ENCODE data around the gene NOP16.

Gene NOP16

GRCh38 chr5:176368726-176369125 lies 19.7 kb downstream of the NOP16 start:
- H3K36me3 ChIP-seq (ENCODE audit: control insufficient read depth, insufficient read depth, low read length) = peaks cover 56% of the 10 kb centered on the region
- H3K4me3 ChIP-seq (ENCODE audit: extremely low read depth, insufficient read depth, low read length, poor library complexity, severe bottlenecking) = no peak overlapping the region
- H3K27ac ChIP-seq (ENCODE audit: low read depth, low read length, severe bottlenecking) = no peak overlapping the region
- H3K9me3 ChIP-seq (ENCODE audit: control insufficient read depth, low read length) = no peaks in the 10 kb centered on the region
- peaks cover 4% of the 10 kb centered on the region for H3K4me1 ChIP-seq (ENCODE audit: control insufficient read depth, insufficient read depth, low read length, poor library complexity, severe bottlenecking)
- WGBS, 2 experiments (ENCODE audit: insufficient coverage in 2 of 2) = 88 to 99% methylated on average over 6 to 10 of the region's 13 CpGs

- 33 to 34% methylated on average over 36 to 38 of the region's 38 CpGs for WGBS, 2 experiments (ENCODE audit: insufficient coverage in 2 of 2)
- H3K4me1 ChIP-seq (ENCODE audit: control insufficient read depth, insufficient read depth, low read length, poor library complexity, severe bottlenecking) = peaks cover 4% of the 10 kb centered on the region
- peak overlapping the region; percentile 87 for H3K4me3 ChIP-seq (ENCODE audit: extremely low read depth, insufficient read depth, low read length, poor library complexity, severe bottlenecking)
- H3K27ac ChIP-seq (ENCODE audit: low read depth, low read length, severe bottlenecking) = no peak overlapping the region
- peaks cover 41% of the 10 kb centered on the region for H3K36me3 ChIP-seq (ENCODE audit: control insufficient read depth, insufficient read depth, low read length)
- H3K9me3 ChIP-seq (ENCODE audit: control insufficient read depth, low read length) = no peaks in the 10 kb centered on the region
Observed at GRCh38 chr5:176366232-176366894, 22.0 kb downstream of the NOP16 start.

- Histone ChIP-seq H3K4me3 (ENCODE audit: extremely low read depth, insufficient read depth, low read length, poor library complexity, severe bottlenecking) (peak within 1 kb of the TSS; percentile 87), H3K9me3 (ENCODE audit: control insufficient read depth, low read length) (no peaks in the 10 kb centered on the region), H3K36me3 (ENCODE audit: control insufficient read depth, insufficient read depth, low read length) (peaks cover 38% of the 10 kb centered on the region), H3K27ac (ENCODE audit: low read depth, low read length, severe bottlenecking) (no peak within 1 kb of the TSS), H3K4me1 (ENCODE audit: control insufficient read depth, insufficient read depth, low read length, poor library complexity, severe bottlenecking) (peaks cover 4% of the 10 kb centered on the region)
- 0% methylated on average over 53 to 64 of the region's 108 CpGs for whole genome bisulfite sequencing, 2 experiments (ENCODE audit: insufficient coverage in 2 of 2)
Observed at GRCh38 chr5:176365351-176366231, 22.8 kb downstream of the NOP16 start, which contains the start of gene ARL10. ARL10 (plus strand) TSS chr5:176365487; CDS start chr5:176365564, 77 bp downstream.

GRCh38 chr5:176364765-176365350 lies 23.5 kb downstream of the NOP16 start:
- Histone ChIP-seq H3K9me3 (ENCODE audit: control insufficient read depth, low read length) (no peaks in the 10 kb centered on the region), H3K36me3 (ENCODE audit: control insufficient read depth, insufficient read depth, low read length) (peaks cover 32% of the 10 kb centered on the region), H3K27ac (ENCODE audit: low read depth, low read length, severe bottlenecking) (no peak overlapping the region), H3K4me1 (ENCODE audit: control insufficient read depth, insufficient read depth, low read length, poor library complexity, severe bottlenecking) (peaks cover 5% of the 10 kb centered on the region), H3K4me3 (ENCODE audit: extremely low read depth, insufficient read depth, low read length, poor library complexity, severe bottlenecking) (peak overlapping the region; percentile 87)
- 40 to 43% methylated on average over 17 to 24 of the region's 28 CpGs for WGBS, 2 experiments (ENCODE audit: insufficient coverage in 2 of 2)

- H3K9me3 ChIP-seq (ENCODE audit: control insufficient read depth, low read length) = no peaks in the 10 kb centered on the region
- H3K4me1 ChIP-seq (ENCODE audit: control insufficient read depth, insufficient read depth, low read length, poor library complexity, severe bottlenecking) = peaks cover 9% of the 10 kb centered on the region
- H3K27ac ChIP-seq (ENCODE audit: low read depth, low read length, severe bottlenecking) = no peak overlapping the region
- peaks cover 29% of the 10 kb centered on the region for H3K36me3 ChIP-seq (ENCODE audit: control insufficient read depth, insufficient read depth, low read length)
- peak overlapping the region; percentile 97 for H3K4me3 ChIP-seq (ENCODE audit: extremely low read depth, insufficient read depth, low read length, poor library complexity, severe bottlenecking)
- WGBS, 2 experiments (ENCODE audit: insufficient coverage in 2 of 2) = 59 to 73% methylated on average over 2 to 4 of the region's 8 CpGs
Observed at GRCh38 chr5:176362233-176362490, 26.2 kb downstream of the NOP16 start.

GRCh38 chr5:176361437-176362232 lies 26.8 kb downstream of the NOP16 start, which contains the start of gene KIAA1191:
KIAA1191 (minus strand) TSS chr5:176361764; CDS start chr5:176359508, 2,256 bp downstream.
- Histone ChIP-seq H3K4me3 (ENCODE audit: extremely low read depth, insufficient read depth, low read length, poor library complexity, severe bottlenecking) (peak within 1 kb of the TSS; percentile 97), H3K4me1 (ENCODE audit: control insufficient read depth, insufficient read depth, low read length, poor library complexity, severe bottlenecking) (peaks cover 9% of the 10 kb centered on the region), H3K36me3 (ENCODE audit: control insufficient read depth, insufficient read depth, low read length) (peaks cover 29% of the 10 kb centered on the region), H3K27ac (ENCODE audit: low read depth, low read length, severe bottlenecking) (peak within 1 kb of the TSS; percentile 66), H3K9me3 (ENCODE audit: control insufficient read depth, low read length) (no peaks in the 10 kb centered on the region)
- 0 to 1% methylated on average over 33 to 42 of the region's 56 CpGs for WGBS, 2 experiments (ENCODE audit: insufficient coverage in 2 of 2)

- Histone ChIP-seq H3K36me3 (ENCODE audit: control insufficient read depth, insufficient read depth, low read length) (peaks cover 34% of the 10 kb centered on the region), H3K4me3 (ENCODE audit: extremely low read depth, insufficient read depth, low read length, poor library complexity, severe bottlenecking) (peak overlapping the region; percentile 97), H3K9me3 (ENCODE audit: control insufficient read depth, low read length) (no peaks in the 10 kb centered on the region), H3K4me1 (ENCODE audit: control insufficient read depth, insufficient read depth, low read length, poor library complexity, severe bottlenecking) (peaks cover 5% of the 10 kb centered on the region), H3K27ac (ENCODE audit: low read depth, low read length, severe bottlenecking) (peak overlapping the region; percentile 66)
- 5 to 8% methylated on average over 16 to 22 of the region's 27 CpGs for WGBS, 2 experiments (ENCODE audit: insufficient coverage in 2 of 2)
Observed at GRCh38 chr5:176360894-176361436, 27.4 kb downstream of the NOP16 start.

GRCh38 chr5:176359658-176360057 lies 28.7 kb downstream of the NOP16 start:
- H3K4me3 ChIP-seq (ENCODE audit: extremely low read depth, insufficient read depth, low read length, poor library complexity, severe bottlenecking) = no peak overlapping the region
- 94 to 100% methylated on average over 2 of the region's 4 CpGs for WGBS, 2 experiments (ENCODE audit: insufficient coverage in 2 of 2)

GRCh38 chr5:176356179-176356566 lies 32.2 kb downstream of the NOP16 start:
- H3K9me3 ChIP-seq (ENCODE audit: control insufficient read depth, low read length) = no peaks in the 10 kb centered on the region
- H3K4me3 ChIP-seq (ENCODE audit: extremely low read depth, insufficient read depth, low read length, poor library complexity, severe bottlenecking) = no peak overlapping the region
- H3K27ac ChIP-seq (ENCODE audit: low read depth, low read length, severe bottlenecking) = no peak overlapping the region
- H3K4me1 ChIP-seq (ENCODE audit: control insufficient read depth, insufficient read depth, low read length, poor library complexity, severe bottlenecking) = peaks cover 5% of the 10 kb centered on the region
- 100% methylated on average over 1 of the region's 3 CpGs; no CpG with 5 or more reads in 1 of the 2 experiments for WGBS, 2 experiments (ENCODE audit: insufficient coverage in 2 of 2)
- H3K36me3 ChIP-seq (ENCODE audit: control insufficient read depth, insufficient read depth, low read length) = peaks cover 82% of the 10 kb centered on the region

More at GRCh38 chr5:176359658-176360057, 28.7 kb downstream of the NOP16 start:
- Histone ChIP-seq H3K9me3 (ENCODE audit: control insufficient read depth, low read length) (no peaks in the 10 kb centered on the region), H3K4me1 (ENCODE audit: control insufficient read depth, insufficient read depth, low read length, poor library complexity, severe bottlenecking) (peaks cover 5% of the 10 kb centered on the region), H3K27ac (ENCODE audit: low read depth, low read length, severe bottlenecking) (no peak overlapping the region), H3K36me3 (ENCODE audit: control insufficient read depth, insufficient read depth, low read length) (peaks cover 47% of the 10 kb centered on the region)
